Trophoblast cell (in vitro differentiated cells and primary cell): Measurements from ENCODE around the gene PLLP.

Experiments used
- DNase-seq, 2 donors: peaks; one replicate each; pipeline ENCODE4 v3.0.0-alpha.2; 2016
- H2AFZ ChIP-seq: 2 replicates; pipeline ENCODE4 v1.6.1; 2013; ENCODE audit warnings: low read length, moderate library complexity, mild to moderate bottlenecking; ENCODE audit not compliant: insufficient read depth, poor library complexity
- H2AK5ac ChIP-seq: 2 replicates; pipeline ENCODE4 v1.6.1; 2013; ENCODE audit warnings: mild to moderate bottlenecking, low read length
- H2BK120ac ChIP-seq: 2 replicates; pipeline ENCODE4 v1.6.1; 2013; ENCODE audit warnings: low read length, mild to moderate bottlenecking, moderate library complexity; ENCODE audit not compliant: insufficient read depth, poor library complexity
- H2BK12ac ChIP-seq: 2 replicates; pipeline ENCODE4 v1.6.1; 2013; ENCODE audit warnings: mild to moderate bottlenecking, low read length, moderate library complexity
- H2BK5ac ChIP-seq: 2 replicates; pipeline ENCODE4 v1.6.1; 2013; ENCODE audit warnings: low read length, low read depth, moderate library complexity, mild to moderate bottlenecking; ENCODE audit not compliant: poor library complexity
- H3K14ac ChIP-seq: 2 replicates; pipeline ENCODE4 v1.6.1; 2013; ENCODE audit warnings: mild to moderate bottlenecking, low read length
- H3K18ac ChIP-seq: 2 replicates; pipeline ENCODE4 v1.6.1; 2013; ENCODE audit warnings: mild to moderate bottlenecking, low read length
- H3K23ac ChIP-seq: 2 replicates; pipeline ENCODE4 v1.6.1; 2013; ENCODE audit warnings: low read length
- H3K27ac ChIP-seq: 2 replicates; pipeline ENCODE4 v1.5.1; 2013; ENCODE audit warnings: low read depth, mild to moderate bottlenecking, inconsistent platforms, low read length, moderate library complexity
- H3K27me3 ChIP-seq: 2 replicates; pipeline ENCODE4 v1.6.1; 2013; ENCODE audit warnings: inconsistent platforms, mild to moderate bottlenecking, low read length, moderate library complexity; ENCODE audit not compliant: insufficient read depth
- H3K36me3 ChIP-seq, 2 experiments: 1 replicate in 1 of 2; 2 replicates in 1 of 2; pipeline ENCODE4 v1.6.1; 2013; ENCODE audit warnings: low read length in 2 of 2, mild to moderate bottlenecking in 2 of 2, moderate library complexity in 1 of 2; ENCODE audit not compliant: insufficient read depth in 2 of 2, control insufficient read depth in 1 of 2
- H3K4ac ChIP-seq: 2 replicates; pipeline ENCODE4 v1.6.1; 2013; ENCODE audit warnings: low read depth, mild to moderate bottlenecking, low read length, moderate library complexity
- H3K4me1 ChIP-seq, 2 experiments: 1 replicate in 1 of 2; 2 replicates in 1 of 2; pipeline ENCODE4 v1.6.1; 2013; ENCODE audit warnings: low read length in 2 of 2, mild to moderate bottlenecking in 2 of 2, moderate library complexity in 1 of 2; ENCODE audit not compliant: insufficient read depth in 2 of 2, control insufficient read depth in 1 of 2
- H3K4me2 ChIP-seq: 2 replicates; pipeline ENCODE4 v1.6.1; 2013; ENCODE audit warnings: inconsistent platforms, mild to moderate bottlenecking, low read length, moderate library complexity
- H3K4me3 ChIP-seq: 2 replicates; pipeline ENCODE4 v1.5.1; 2013; ENCODE audit warnings: mild to moderate bottlenecking, low read depth, low read length, inconsistent platforms
- H3K79me1 ChIP-seq: one replicate; pipeline ENCODE4 v1.6.1; 2013; ENCODE audit warnings: low read length
- H3K79me2 ChIP-seq: 2 replicates; pipeline ENCODE4 v1.6.1; 2013; ENCODE audit warnings: low read length, mild to moderate bottlenecking; ENCODE audit not compliant: control insufficient read depth, insufficient read depth, poor library complexity
- H3K9ac ChIP-seq: 2 replicates; pipeline ENCODE4 v1.6.1; 2013; ENCODE audit warnings: mild to moderate bottlenecking, low read length
- H3K9me3 ChIP-seq: 2 replicates; pipeline ENCODE4 v1.6.1; 2013; ENCODE audit warnings: low read depth, mild to moderate bottlenecking, control low read depth, inconsistent platforms, low read length; ENCODE audit not compliant: insufficient read depth
- H4K12ac ChIP-seq: 2 replicates; pipeline ENCODE4 v1.6.1; 2013; ENCODE audit warnings: low read depth, mild to moderate bottlenecking, low read length, moderate library complexity
- H4K8ac ChIP-seq: 2 replicates; pipeline ENCODE4 v1.6.1; 2013; ENCODE audit warnings: low read depth, mild to moderate bottlenecking, low read length, moderate library complexity
- H4K91ac ChIP-seq: one replicate; pipeline ENCODE4 v1.6.1; 2013; ENCODE audit warnings: low read depth, mild to moderate bottlenecking, low read length, moderate library complexity
- WGBS: extraction: QIAGEN DNeasy Blood & Tissue Kit; methylation state at CpG from one replicate; pipeline ENCODE4 v1.1.7; 2013; ENCODE audit warnings: missing lambda C conversion rate; ENCODE audit not compliant: insufficient read length, insufficient coverage; ENCODE audit errors: extremely low coverage; 5-methylcytosine and 5-hydroxymethylcytosine counted together

Gene PLLP

GRCh38 chr16:57301126-57301817, 16.8 kb upstream of the PLLP start:
- Histone ChIP-seq H2BK12ac (peak overlapping the region; percentile 9), H3K4me3 (no peak overlapping the region), H3K79me1 (peaks cover 13% of the 10 kb centered on the region), H3K79me2 (peaks cover 4% of the 10 kb centered on the region), H3K36me3 (no peaks in the 10 kb centered on the region), H3K4me1 (peaks cover 20% of the 10 kb centered on the region in 2 experiments), H4K91ac (no peak overlapping the region), H3K14ac (no peak overlapping the region), H3K4ac (no peak overlapping the region), H4K8ac (peak overlapping the region; percentile 7), H2AK5ac (no peak overlapping the region), H3K27me3 (peaks cover 2% of the 10 kb centered on the region), H4K12ac (no peak overlapping the region), H2BK120ac (no peak overlapping the region), H3K18ac (no peak overlapping the region), H3K27ac (no peak overlapping the region), H3K4me2 (peak overlapping the region; percentile 72), H3K23ac (no peak overlapping the region), H2AFZ (no peak overlapping the region), H2BK5ac (no peak overlapping the region), H3K9me3 (no peaks in the 10 kb centered on the region), H3K9ac (no peak overlapping the region)
- WGBS: no CpG with 5 or more reads among the region's 19 CpGs
- DNase-seq: no peak

DNA sequence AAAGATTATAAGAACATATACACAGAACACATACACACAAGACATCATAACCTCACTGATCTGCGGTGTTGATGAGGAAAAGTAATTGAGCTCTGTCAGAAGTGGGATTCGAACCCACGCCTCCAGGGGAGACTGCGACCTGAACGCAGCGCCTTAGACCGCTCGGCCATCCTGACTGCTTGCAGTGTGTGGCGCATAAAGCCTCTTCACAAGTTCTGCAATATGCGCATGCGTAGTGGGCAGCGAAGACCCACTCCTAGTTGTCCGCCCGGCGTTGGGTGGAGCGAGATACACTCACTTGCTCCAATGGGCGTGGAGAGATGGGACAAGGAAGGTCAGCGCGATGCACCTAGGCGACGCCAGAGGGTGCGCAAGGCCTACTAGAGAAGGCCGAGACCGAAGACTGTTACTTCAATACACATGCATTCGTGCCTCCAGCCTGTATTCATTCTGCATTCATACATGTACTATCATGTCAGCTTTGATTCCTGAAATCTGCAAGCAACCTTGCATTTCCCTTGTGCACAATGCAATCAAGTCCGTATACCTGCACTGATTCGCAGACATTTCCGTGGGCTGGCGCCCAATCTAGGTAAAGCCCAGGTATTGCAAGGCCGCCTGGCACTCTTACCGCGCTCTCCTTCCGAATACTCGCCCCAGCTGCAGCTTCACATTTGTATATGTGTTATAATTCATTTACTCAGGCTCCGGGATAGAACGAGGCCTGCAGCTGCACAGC, 16.1 kb upstream of the PLLP start:
- Histone ChIP-seq H3K4me1 (peaks cover 20% of the 10 kb centered on the region in 2 experiments), H3K18ac (no peak overlapping the region), H3K36me3 (no peaks in the 10 kb centered on the region), H2BK5ac (no peak overlapping the region), H3K79me1 (peaks cover 13% of the 10 kb centered on the region), H2BK120ac (no peak overlapping the region), H4K91ac (no peak overlapping the region), H2AFZ (peak overlapping the region; percentile 48), H4K8ac (peak overlapping the region; percentile 7), H3K4me2 (peak overlapping the region; percentile 72), H3K4ac (no peak overlapping the region), H3K79me2 (peaks cover 4% of the 10 kb centered on the region), H3K23ac (no peak overlapping the region), H3K9me3 (no peaks in the 10 kb centered on the region), H3K14ac (no peak overlapping the region), H2AK5ac (no peak overlapping the region), H3K9ac (no peak overlapping the region), H3K4me3 (no peak overlapping the region), H2BK12ac (no peak overlapping the region), H3K27ac (no peak overlapping the region), H4K12ac (no peak overlapping the region), H3K27me3 (peaks cover 2% of the 10 kb centered on the region)
- DNase-seq: peak; percentile 99 to 100
- no CpG with 5 or more reads among the region's 36 CpGs for WGBS

DNA sequence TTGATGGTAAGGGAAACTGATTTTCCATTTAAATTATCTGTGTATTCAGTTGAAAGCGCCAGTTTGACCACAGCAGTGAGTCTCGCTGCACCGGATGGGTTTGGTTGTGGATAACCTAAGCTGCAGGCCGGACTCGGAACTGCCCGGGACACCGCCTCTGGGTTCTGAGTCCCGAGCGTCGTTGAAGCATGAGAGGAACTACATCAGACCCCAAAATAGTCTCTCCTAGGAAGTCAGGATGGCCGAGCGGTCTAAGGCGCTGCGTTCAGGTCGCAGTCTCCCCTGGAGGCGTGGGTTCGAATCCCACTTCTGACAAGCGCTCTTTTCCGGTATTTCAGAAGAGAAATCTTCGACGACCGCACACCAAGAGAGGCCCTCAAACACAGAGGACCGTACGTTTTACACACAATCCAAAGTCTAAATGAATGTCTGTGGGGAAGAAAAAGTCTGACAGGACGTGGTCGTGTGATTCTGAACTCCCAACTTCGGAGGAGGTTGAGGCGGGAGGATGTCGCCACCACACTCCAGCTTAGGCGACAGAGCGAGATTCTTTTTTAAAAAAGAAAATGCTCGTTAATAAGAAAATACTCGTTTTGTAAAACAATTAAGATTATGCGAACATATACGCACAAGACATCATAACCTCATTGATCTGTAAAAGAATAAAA, 15.4 kb upstream of the PLLP start:
- Histone ChIP-seq H3K14ac (no peak overlapping the region), H2BK12ac (no peak overlapping the region), H3K4me2 (peak overlapping the region; percentile 61), H2AFZ (no peak overlapping the region), H3K36me3 (no peaks in the 10 kb centered on the region), H3K23ac (no peak overlapping the region), H4K12ac (no peak overlapping the region), H3K18ac (no peak overlapping the region), H3K27me3 (peaks cover 2% of the 10 kb centered on the region), H4K91ac (no peak overlapping the region), H2BK120ac (no peak overlapping the region), H3K9me3 (no peaks in the 10 kb centered on the region), H3K79me2 (peaks cover 4% of the 10 kb centered on the region), H3K9ac (no peak overlapping the region), H2AK5ac (no peak overlapping the region), H4K8ac (peak overlapping the region; percentile 70), H3K4me1 (peaks cover 20% of the 10 kb centered on the region in 2 experiments), H3K4me3 (peak overlapping the region; percentile 56), H3K27ac (peak overlapping the region; percentile 60), H3K4ac (no peak overlapping the region), H2BK5ac (no peak overlapping the region), H3K79me1 (peaks cover 13% of the 10 kb centered on the region)
- DNase-seq: peak; percentile 88 to 92
- no CpG with 5 or more reads among the region's 35 CpGs for WGBS

GRCh38 chr16:57299009-57299718, 14.7 kb upstream of the PLLP start:
- H3K18ac ChIP-seq: no peak overlapping the region
- H3K4ac ChIP-seq: no peak overlapping the region
- H2AK5ac ChIP-seq: no peak overlapping the region
- H3K4me2 ChIP-seq: peak overlapping the region; percentile 61
- peaks cover 4% of the 10 kb centered on the region for H3K79me2 ChIP-seq
- H3K4me1 ChIP-seq: peaks cover 14% of the 10 kb centered on the region in 2 experiments
- H2BK12ac ChIP-seq: no peak overlapping the region
- peak overlapping the region; percentile 56 for H3K4me3 ChIP-seq
- H2BK5ac ChIP-seq: no peak overlapping the region
- H3K27me3 ChIP-seq: peaks cover 2% of the 10 kb centered on the region
- DNase-seq: no peak
- no peak overlapping the region for H3K9ac ChIP-seq
- no peak overlapping the region for H3K27ac ChIP-seq
- no peak overlapping the region for H4K12ac ChIP-seq
- no peak overlapping the region for H2BK120ac ChIP-seq
- no peak overlapping the region for H3K14ac ChIP-seq
- H3K9me3 ChIP-seq: no peaks in the 10 kb centered on the region
- no CpG with 5 or more reads among the region's 14 CpGs for WGBS
- peaks cover 11% of the 10 kb centered on the region for H3K79me1 ChIP-seq
- H3K36me3 ChIP-seq: no peaks in the 10 kb centered on the region
- H4K91ac ChIP-seq: no peak overlapping the region
- no peak overlapping the region for H2AFZ ChIP-seq
- no peak overlapping the region for H3K23ac ChIP-seq
- peak overlapping the region; percentile 70 for H4K8ac ChIP-seq
